Endothelial cell of umbilical vein (primary cell): ENCODE measurements around the gene C12orf76. TPM values are rescaled to one million over a fixed set of nuclear protein-coding genes. Genes with fewer than 3 reads are reported as not detected.
"Not testable (repeated sequence)": the region's sequence is repeated elsewhere in the genome, so short reads cannot be mapped to it uniquely, and the experiment has no call there.

Source experiments
- BruUV-seq: library from RNA; stranded (reverse); fragments of 400-500 nt; replicated peaks from 2 replicates; lab custom pipeline; 2021; lab: Mats Ljungman, UMichigan
- CTCF ChIA-PET: fragments of 300-600, 350-600 bp; sonication (Branson Sonifier 250); formaldehyde crosslinking; loops from one replicate; lab custom pipeline; 2021; ENCODE audit warnings: antibody characterized with exemption, inconsistent platforms; lab: Charles Lee
- POLR2A ChIA-PET: fragments of 300-600, 350-600 bp; sonication (Branson Sonifier 250); formaldehyde crosslinking; loops from one replicate; lab custom pipeline; 2021; ENCODE audit warnings: antibody characterized with exemption, inconsistent platforms; lab: Charles Lee
- DNase-seq: peaks from one replicate; pipeline ENCODE4 v3.0.0-alpha.2; 2011; ENCODE audit warnings: low read depth, low spot score
- FAIRE-seq: peaks from 2 replicates; lab custom pipeline; 2011; peaks lifted over from hg19 to GRCh38; lab: Jason Lieb, UNC
- H2AFZ ChIP-seq: 2 replicates; pipeline ENCODE4 v1.6.0; 2012; ENCODE audit warnings: low read depth, low read length, control low read depth, inconsistent platforms
- H3K27ac ChIP-seq: 2 replicates; pipeline ENCODE4 v1.5.1; 2011; ENCODE audit warnings: low read depth, mild to moderate bottlenecking, control low read depth, low read length, moderate library complexity; ENCODE audit not compliant: insufficient read depth
- H3K27me3 ChIP-seq, 2 experiments: 2 replicates each; pipeline versions ENCODE4 v1.6.0 to v1.6.1; 2011; ENCODE audit warnings: low read length in 2 of 2, mixed read lengths in 1 of 2; ENCODE audit not compliant: control insufficient read depth in 2 of 2, insufficient read depth in 2 of 2
- H3K36me3 ChIP-seq, 2 experiments: 2 replicates in 1 of 2; 3 replicates in 1 of 2; pipeline ENCODE4 v1.5.1; 2011; ENCODE audit warnings: low read length in 2 of 2, mild to moderate bottlenecking in 1 of 2, moderate library complexity in 1 of 2; ENCODE audit not compliant: control insufficient read depth in 2 of 2, insufficient read depth in 2 of 2; ENCODE audit errors: extremely low read depth in 1 of 2
- H3K4me1 ChIP-seq: 3 replicates; pipeline ENCODE4 v1.5.1; 2011; ENCODE audit warnings: mild to moderate bottlenecking, low read length; ENCODE audit not compliant: control insufficient read depth, insufficient read depth; ENCODE audit errors: extremely low read depth
- H3K4me2 ChIP-seq: 2 replicates; pipeline ENCODE4 v1.6.1; 2011; ENCODE audit warnings: low read length, control low read depth, mixed read lengths; ENCODE audit not compliant: insufficient read depth
- H3K4me3 ChIP-seq, 3 experiments: fragments of 200-600 bp in 1 of 3; sonication (generic), shearing (Covaris generic) in 1 of 3; replicated peaks in 1 of 3; 2 replicates each; pipeline ENCODE4 v1.5.1; 2011 to 2016; ENCODE audit warnings: control low read depth in 3 of 3, low read length in 3 of 3, mild to moderate bottlenecking in 2 of 3, inconsistent platforms in 1 of 3, low read depth in 1 of 3, moderate library complexity in 1 of 3; ENCODE audit not compliant: insufficient read depth in 1 of 3
- H3K79me2 ChIP-seq: 2 replicates; pipeline ENCODE4 v1.6.0; 2012; ENCODE audit warnings: low read length, inconsistent platforms; ENCODE audit not compliant: control insufficient read depth, insufficient read depth
- H3K9ac ChIP-seq: replicated peaks from 2 replicates; pipeline ENCODE3; 2011; ENCODE audit warnings: low read length, control low read depth; ENCODE audit not compliant: insufficient read depth; ENCODE audit errors: extremely low read depth
- H3K9me1 ChIP-seq: replicated peaks from 3 replicates; pipeline ENCODE4 v1.6.0; 2011; ENCODE audit warnings: mild to moderate bottlenecking, low read length; ENCODE audit not compliant: control insufficient read depth, insufficient read depth; ENCODE audit errors: extremely low read depth
- H3K9me3 ChIP-seq: replicated peaks from 2 replicates; pipeline ENCODE4 v1.5.1; 2012; ENCODE audit warnings: low read length, inconsistent platforms; ENCODE audit not compliant: control insufficient read depth, insufficient read depth
- H4K20me1 ChIP-seq: replicated peaks from 2 replicates; pipeline ENCODE3; 2011; ENCODE audit warnings: mild to moderate bottlenecking, low read length; ENCODE audit not compliant: control insufficient read depth, insufficient read depth; ENCODE audit errors: extremely low read depth
- dilution Hi-C: fragments of 300-500 bp; cut with MboI; formaldehyde crosslinking; loops from one replicate; pipeline ENCODE4 v1.15.0; 2019; ENCODE audit warnings: low sequenced_read_pairs; ENCODE audit not compliant: extremely low pct_ligation_motif_present
- intact Hi-C: fragments of 100-400 bp; cut with micrococcal nuclease; formaldehyde crosslinking; loops from one replicate; pipeline ENCODE4 v1.10.0; 2022
- polyA plus RNA-seq, 4 experiments: library from polyadenylated mRNA; depleted of rRNA in 3 of 4; stranded (reverse) in 3 of 4; unstranded in 1 of 4; fragments of >200 nt; gene quantifications; 2 replicates each; pipeline versions ENCODE4 v1.2.1 to v1.2.3, GENCODE V29; 2011 to 2012; ENCODE audit warnings: missing spikeins in 1 of 4
- total RNA-seq: library from RNA; stranded (reverse); gene quantifications from 2 replicates; pipeline ENCODE4 v1.2.3, GENCODE V29; 2021

The C12orf76 gene
- total and polyA plus RNA-seq, 2 donors (not counting 3 experiments of a cell fraction or from before 2014, with no cell fraction given) = 13.4 to 17.1 TPM

DNA sequence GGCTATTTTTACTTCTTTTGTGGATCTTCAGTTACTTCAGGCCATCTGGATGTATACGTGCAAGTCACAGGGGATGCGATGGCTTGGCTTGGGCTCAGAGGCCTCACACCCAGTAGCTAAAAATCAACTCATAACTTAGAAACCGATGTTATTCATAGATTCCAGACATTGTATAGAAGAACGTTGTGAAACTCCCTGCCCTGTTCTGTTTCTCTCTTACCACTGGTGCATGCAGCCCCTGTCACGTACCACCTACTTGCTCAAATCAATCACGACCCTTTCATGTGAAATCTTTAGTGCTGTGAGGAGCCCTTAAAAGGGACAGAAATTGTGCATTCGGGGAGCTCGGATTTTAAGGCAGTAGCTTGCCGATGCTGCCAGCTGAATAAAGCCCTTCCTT, 1.3 kb upstream of the C12orf76 start:
- FAIRE-seq, H3K9me1 ChIP-seq, H3K4me2 ChIP-seq, H3K36me3 ChIP-seq, H4K20me1 ChIP-seq, H3K4me1 ChIP-seq, DNase-seq, BruUV-seq, H3K9me3 ChIP-seq, H3K9ac ChIP-seq, dilution Hi-C loops, intact Hi-C loops, POLR2A ChIA-PET, H3K27ac ChIP-seq, H3K27me3 ChIP-seq, H3K4me3 ChIP-seq, H2AFZ ChIP-seq, CTCF ChIA-PET: not testable (repeated sequence)
- H3K79me2 ChIP-seq = peaks cover 16% of the 10 kb centered on the region

GRCh38 chr12:110049034-110049433, 712 bp upstream of the C12orf76 start:
- DNase-seq, POLR2A ChIA-PET, H3K36me3 ChIP-seq, intact Hi-C loops, H3K27me3 ChIP-seq, H4K20me1 ChIP-seq, BruUV-seq, H3K4me1 ChIP-seq, H3K9me3 ChIP-seq, H3K9me1 ChIP-seq, H3K9ac ChIP-seq, CTCF ChIA-PET, FAIRE-seq, dilution Hi-C loops: not testable (repeated sequence)
- Histone ChIP-seq H3K4me3 (peak overlapping the region in 2 of 3 experiments; percentile 61 to 87), H2AFZ (peak overlapping the region; percentile 53), H3K4me2 (peak overlapping the region; percentile 67), H3K27ac (peak overlapping the region; percentile 33), H3K79me2 (peaks cover 16% of the 10 kb centered on the region)
